ENCODE results near the gene IRGC.
"Not testable (repeated sequence)": the region's sequence is repeated elsewhere in the genome, so short reads cannot be mapped to it uniquely, and the experiment has no call there.

The IRGC gene

GRCh38 chr19:43754503-43755255 is 38.8 kb downstream of the IRGC start, which contains the start of gene SMG9:
Gene SMG9, minus strand, starts transcription at chr19:43754962. Its CDS starts 4,221 bp downstream, at chr19:43750741.
- DNase-seq (ENCODE audit: low read depth), result peak; percentile 80

GRCh38 chr19:43755256-43755801 is 39.5 kb downstream of the IRGC start:
- DNase-seq (ENCODE audit: low read depth), result no peak

GRCh38 chr19:43759515-43759914 is 43.6 kb downstream of the IRGC start:
- no peak for DNase-seq (ENCODE audit: low read depth)

DNA sequence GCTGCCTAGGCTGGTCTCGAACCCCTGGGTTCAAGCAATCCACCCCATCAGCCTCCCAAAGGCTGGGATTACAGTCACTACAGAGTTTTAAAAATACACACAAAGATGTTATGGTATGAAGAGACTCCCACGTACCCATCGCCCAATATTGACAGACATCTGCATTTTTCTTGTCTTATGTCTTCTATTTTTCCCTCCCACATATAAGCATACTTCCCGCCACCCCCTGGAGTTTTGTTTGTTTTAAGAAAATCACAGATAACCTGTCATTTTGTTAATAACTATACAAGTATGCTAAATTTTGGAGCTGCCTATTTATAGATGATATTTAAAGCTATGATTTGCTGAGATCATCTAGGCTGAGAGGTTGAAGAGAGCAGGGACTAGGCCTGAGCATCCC is 45.1 kb downstream of the IRGC start:
- no peak for DNase-seq (ENCODE audit: low read depth)

DNA sequence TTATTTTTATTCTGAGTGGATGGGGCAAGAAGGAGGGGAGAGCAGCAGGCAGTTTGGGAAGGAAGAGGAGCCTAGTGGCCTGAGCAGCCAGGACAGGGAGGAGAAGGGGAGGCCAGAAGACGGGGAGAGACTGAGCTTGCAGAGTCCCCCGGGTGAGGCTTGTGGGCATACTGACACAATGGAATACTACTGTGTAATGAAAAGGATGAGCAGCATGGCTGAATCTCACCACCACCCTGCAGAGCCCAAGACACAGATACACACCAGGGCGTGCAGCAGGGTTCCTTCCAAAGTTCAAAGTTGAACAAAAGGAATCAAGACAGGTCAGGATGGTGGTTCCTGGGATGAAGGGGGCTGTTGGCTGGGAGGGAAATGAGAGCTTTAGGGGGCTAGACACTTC is 46.9 kb downstream of the IRGC start:
- DNase-seq (ENCODE audit: low read depth), result no peak

- no peak for DNase-seq (ENCODE audit: low read depth)
These were observed 47.6 kb downstream of the IRGC start for GRCh38 chr19:43763473-43763939.

DNA sequence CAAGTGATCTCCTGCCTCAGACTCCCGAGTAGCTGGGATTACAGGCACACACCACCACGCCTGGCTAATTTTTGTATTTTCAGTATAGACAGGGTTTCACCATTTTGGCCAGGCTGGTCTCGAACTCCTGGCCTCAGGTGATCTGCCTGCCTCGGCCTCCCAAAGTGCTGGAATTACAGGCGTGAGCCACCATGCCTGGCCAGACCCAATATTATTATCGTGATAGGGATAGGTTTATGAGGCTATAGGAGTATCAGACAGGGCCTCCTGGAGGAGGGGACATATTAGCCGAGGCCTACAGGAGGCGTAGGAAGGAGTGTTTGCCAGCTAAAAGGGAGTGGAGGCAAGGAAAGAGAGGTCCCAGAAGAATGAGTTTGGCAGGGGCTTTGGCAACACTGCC is 48.8 kb downstream of the IRGC start:
- not testable (repeated sequence) for DNase-seq (ENCODE audit: low read depth)

DNA sequence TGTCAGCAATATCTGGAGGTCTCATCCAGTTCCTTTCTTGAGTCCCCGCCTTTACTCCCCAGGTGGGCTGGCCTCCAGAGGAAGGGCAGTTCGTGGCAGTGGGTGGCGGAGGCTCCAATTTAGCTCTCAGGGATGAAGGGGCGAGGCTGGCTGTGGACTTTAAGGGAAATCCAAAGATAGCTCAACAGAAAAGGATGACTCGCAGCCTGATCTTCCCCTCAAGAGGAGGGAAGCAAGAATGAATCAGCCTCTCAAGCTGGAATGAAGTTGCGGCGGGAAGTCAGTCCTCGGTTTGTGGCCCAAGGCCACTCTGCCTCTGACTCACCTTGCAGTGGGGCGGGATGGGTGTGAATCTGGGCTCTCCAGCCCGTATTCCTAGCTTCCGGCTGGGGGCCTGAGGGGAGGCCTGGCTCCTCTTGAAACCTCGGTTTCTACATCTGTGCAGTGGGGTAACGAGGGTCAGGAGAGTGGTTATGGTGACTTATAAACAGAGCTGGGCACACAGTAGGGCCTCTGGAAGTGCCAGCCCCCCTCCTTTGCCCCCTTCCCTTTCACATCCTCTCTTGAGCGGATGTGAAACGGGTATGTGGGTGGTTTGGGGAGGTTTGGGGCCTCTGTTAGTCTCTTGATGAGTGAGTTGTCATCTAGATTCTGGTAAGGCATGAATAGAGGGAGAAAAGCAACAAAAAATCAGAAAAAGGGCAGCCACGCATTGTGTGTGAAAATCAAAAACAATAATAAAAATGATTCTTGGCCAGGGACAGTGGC is 49.4 kb downstream of the IRGC start:
- DNase-seq (ENCODE audit: low read depth), result peak; percentile 87

DNA sequence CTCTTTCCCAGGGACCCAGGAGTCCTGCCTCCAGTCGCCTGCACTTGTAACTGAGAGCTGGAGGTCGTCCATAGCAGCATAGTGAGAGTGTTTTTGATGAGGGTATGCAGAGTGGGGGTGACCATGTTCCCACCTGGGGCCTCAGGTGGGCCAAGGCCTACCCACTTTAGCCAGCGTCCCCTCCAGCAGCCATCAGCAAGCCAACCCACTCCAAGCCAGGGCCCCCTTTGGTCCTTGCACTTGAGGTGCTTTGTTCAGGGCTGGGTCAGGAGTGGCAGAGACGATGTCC is 50.8 kb downstream of the IRGC start:
- no peak for DNase-seq (ENCODE audit: low read depth)

DNA sequence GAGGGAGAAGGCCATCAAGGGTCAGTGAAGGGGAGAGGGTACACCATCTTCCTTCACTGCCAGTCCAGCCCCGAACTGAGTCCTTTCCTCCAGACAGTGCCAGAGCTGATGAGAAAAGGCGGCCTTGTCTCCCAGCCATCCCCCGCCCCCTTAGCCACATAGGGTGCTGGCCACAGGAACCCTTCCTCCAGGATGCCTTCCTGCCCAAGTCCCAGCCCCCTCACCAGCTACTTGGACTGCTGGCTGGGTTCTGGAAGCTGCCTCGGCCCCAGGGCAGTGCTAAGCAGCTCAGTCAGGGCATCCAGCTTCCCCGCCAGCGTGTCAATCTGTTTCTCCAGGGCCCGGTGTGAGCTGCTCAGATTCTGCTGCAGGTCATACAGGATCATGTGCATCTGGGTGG is 51.4 kb downstream of the IRGC start:
- no peak for DNase-seq (ENCODE audit: low read depth)

DNA sequence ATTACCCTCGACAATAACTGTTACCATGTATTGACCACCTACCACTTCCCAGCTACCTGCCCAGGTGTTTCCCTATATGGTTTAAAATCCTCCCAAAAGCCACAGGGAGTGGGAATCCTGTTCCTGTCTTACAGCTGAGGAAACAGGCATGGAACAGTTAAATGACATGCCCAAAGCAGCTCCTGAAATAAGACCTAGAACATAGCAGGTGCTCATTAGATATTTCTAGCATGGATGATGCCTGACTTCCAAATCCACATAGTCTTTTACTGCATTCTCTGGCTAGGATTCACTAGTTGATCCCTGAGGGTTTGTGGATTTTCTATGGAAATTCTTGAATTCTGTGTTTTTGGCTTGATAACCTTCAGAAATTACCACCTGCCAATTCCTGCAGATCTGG is 51.9 kb downstream of the IRGC start:
- DNase-seq (ENCODE audit: low read depth), result no peak

DNA sequence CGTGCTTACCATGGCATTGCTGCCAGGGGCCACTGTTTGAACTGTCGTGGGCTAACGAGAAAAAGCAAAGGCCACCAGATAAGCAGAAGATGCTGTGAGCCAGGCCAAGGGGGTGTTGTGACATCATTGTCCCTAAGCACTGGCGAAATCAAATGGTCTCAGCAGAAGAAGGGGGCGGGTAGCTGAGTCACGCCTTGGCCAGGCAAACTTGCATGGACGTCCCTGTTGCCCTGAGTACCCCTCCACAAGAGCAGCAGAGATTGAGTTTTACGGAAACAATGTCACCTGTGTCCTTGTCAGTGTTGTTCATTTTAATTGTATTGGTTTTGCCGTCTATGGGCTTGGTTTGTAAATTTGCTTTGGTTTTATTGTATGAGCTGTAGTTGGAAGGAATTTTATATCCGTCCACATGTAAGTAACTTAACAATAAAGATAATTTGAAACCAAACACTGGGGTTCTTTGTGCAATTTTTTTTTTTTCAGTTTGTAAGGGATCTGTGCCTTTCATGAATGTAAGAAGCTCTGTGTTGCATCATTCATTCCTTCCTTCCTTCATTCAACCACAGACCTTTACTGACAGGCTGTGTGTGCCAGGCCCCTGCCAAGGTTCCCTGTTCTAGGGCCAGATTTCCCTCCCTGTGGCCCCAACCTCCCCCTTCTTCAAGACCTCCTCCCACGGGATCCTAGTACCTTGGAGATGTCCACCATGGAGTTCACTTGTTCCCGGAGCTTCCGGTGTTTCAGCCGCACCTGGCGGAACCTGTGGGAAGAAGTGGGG is 52.6 kb downstream of the IRGC start:
- DNase-seq (ENCODE audit: low read depth), result no peak

DNA sequence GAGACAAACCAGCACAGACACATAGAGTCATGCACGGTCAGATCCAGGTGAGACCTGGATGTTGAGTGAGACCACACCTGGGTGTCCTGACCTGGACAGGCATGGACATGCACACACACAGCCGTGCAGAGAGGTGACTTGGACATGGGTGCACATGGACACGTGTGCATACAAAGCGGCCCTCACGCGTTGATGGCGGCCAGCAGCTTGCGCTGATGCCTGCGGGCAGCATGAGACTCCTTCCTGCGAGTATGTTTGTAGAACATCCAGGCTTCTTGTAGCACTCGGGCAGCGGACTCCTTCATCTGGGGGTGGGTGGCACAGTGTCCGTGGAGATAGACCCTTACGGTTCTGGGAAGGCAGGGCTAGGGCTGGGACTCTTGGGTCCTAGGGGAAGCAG is 53.4 kb downstream of the IRGC start:
- no peak for DNase-seq (ENCODE audit: low read depth)
